GM20000 (cell line): ENCODE measurements around the gene CRADD.

Source experiments
- DNase-seq: peaks from one replicate; pipeline ENCODE4 v3.0.0; 2012; ENCODE audit warnings: low spot score
- CTCF ChIP-seq: IDR thresholded peaks from 2 replicates; pipeline ENCODE4 v1.5.1; 2012; ENCODE audit warnings: mild to moderate bottlenecking, control low read depth; ENCODE audit errors: extremely low read depth, missing control alignments

Gene CRADD

DNA sequence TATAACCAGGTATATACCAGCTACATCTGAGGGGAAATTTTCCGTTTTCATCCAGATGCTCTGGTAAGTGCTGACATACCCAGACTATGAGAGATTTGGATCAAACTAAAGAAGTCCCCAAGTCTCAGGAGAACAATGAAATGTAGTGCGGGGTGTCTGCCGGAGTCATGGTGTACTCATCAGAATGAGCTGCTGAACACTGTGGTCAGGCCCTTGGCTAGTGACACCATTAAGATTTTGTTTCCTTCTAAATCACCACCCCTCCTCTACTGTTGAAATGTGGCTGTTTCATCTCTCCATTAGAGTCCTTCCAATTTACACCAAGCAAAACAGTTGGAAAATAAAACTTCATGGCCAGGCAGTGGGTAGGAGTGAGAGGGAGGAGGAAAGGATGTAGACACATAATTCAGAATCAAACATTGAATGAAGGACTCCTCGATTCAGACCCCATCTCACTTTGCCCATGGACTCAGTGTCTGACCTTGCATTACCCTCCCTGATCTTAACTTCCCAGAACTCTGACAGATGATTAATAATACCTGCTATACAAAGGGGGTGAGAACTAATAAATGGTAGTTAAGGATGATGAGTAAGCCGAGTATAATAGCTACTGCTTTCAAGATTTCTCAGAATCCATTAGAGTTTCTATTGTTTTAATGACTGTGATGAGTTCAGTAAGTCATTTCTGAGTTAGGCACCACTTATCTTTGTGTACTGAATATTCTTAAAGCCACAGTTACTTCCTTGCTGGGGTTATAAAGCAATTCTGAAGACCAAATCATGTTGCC, 127.4 kb downstream of the CRADD start:
- DNase-seq, result no peak
- TF ChIP-seq CTCF, result no peak

GRCh38 chr12:93805736-93806141, 128.6 kb downstream of the CRADD start:
- DNase-seq, result no peak
- no peak for TF ChIP-seq CTCF

DNA sequence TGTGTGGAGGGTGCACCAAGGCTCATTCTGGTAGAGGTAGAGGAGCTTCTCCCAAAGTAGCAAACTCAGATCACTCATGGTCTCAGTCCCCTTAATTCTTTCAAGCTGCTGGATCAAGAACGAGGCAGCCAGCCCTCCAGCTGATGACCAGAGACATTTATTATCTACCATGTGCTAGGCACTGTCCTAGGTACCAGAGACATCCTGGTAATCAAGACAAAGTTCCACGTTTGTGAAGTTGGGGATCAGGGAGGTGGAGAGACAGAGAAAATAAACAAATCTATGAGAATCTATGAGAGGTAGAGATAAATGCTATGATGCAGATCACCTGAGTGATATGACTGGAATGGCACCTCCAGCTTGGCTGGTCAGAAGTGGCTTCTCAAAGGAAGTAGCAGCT, 130.2 kb downstream of the CRADD start:
- no peak for TF ChIP-seq CTCF
- DNase-seq, result no peak

GRCh38 chr12:93808169-93808899, 131.2 kb downstream of the CRADD start:
- no peak for TF ChIP-seq CTCF
- DNase-seq, result no peak

DNA sequence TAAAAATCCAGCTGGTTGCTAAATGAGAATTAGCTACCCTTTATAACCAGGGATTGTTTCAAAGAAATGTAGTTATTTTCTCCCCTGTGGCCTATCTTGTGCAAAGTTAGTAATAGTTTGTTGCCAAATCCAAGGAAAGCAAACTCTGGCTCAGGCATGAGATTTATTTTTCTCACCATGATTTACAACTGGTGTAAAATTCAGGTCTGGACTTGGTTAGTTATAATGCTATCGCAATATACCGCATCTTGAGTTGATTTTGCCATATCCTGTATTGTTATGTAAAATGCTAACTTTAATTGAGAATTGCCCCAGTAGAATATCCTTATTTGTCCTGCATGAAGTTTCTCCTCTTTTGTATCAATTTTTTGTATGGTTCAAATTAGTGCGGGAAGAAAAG, 135.5 kb downstream of the CRADD start:
- no peak for DNase-seq

DNA sequence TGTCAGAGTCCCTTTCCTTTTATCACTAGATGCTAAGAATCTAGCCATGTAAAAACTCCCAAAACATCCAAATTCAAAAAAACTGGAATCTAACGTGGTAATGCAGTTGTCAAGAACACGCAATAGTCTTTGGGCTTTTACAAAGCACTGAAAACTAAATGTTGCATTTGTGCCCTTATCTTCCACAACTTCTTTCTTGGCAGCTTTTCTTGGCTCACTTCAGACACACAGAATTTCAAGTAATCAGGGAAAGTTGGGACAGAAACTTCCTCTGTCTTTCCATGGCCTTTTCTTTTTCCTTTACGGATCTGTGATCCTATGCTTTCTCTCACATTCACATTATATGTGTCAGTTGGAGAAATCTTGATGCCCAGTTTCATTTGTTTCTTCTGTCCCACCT, 136.0 kb downstream of the CRADD start:
- DNase-seq, result no peak
- TF ChIP-seq CTCF, result no peak

More for the DNA sequence above, 135.5 kb downstream of the CRADD start:
- TF ChIP-seq CTCF, result no peak
